CD4-positive, alpha-beta memory T cell (primary cell): Measurements from ENCODE around the gene EML6. TPM values are rescaled to one million over a fixed set of nuclear protein-coding genes. Genes with fewer than 3 reads are reported as not detected.

Source experiments
- CTCF ChIA-PET: fragments of 350-600 bp; sonication (Branson Sonifier 250); formaldehyde crosslinking; loops from one replicate; lab custom pipeline; 2021; ENCODE audit warnings: inconsistent platforms; ENCODE audit not compliant: partially characterized antibody; lab: Charles Lee
- POLR2A ChIA-PET: fragments of 350-600 bp; sonication (Branson Sonifier 250); formaldehyde crosslinking; loops from one replicate; lab custom pipeline; 2021; ENCODE audit not compliant: partially characterized antibody; lab: Charles Lee
- DNase-seq, 5 donors: peaks; one replicate each; pipeline versions ENCODE4 v3.0.0 to v3.0.0-alpha.2; 2020 to 2022; ENCODE audit warnings: mixed read lengths in 1 of 5
- H3K27ac ChIP-seq: one replicate; pipeline ENCODE4 v1.7.0; 2013; ENCODE audit warnings: low read depth, low read length
- H3K27me3 ChIP-seq: 2 replicates; pipeline ENCODE4 v1.7.0; 2013; ENCODE audit warnings: mild to moderate bottlenecking, low read length, moderate library complexity; ENCODE audit not compliant: insufficient read depth
- H3K36me3 ChIP-seq: 2 replicates; pipeline ENCODE4 v1.7.0; 2013; ENCODE audit warnings: mild to moderate bottlenecking, low read length, moderate library complexity; ENCODE audit not compliant: insufficient read depth
- H3K4me1 ChIP-seq: 2 replicates; pipeline ENCODE4 v1.7.0; 2013; ENCODE audit warnings: mild to moderate bottlenecking, low read length, moderate library complexity; ENCODE audit not compliant: insufficient read depth
- H3K4me3 ChIP-seq, 2 donors: one replicate each; pipeline ENCODE4 v1.7.0; 2013; ENCODE audit warnings: low read length in 2 of 2, mild to moderate bottlenecking in 1 of 2
- H3K9me3 ChIP-seq, 2 donors: one replicate each; pipeline ENCODE4 v1.7.0; 2013; ENCODE audit warnings: low read length in 2 of 2, control low read depth in 1 of 2; ENCODE audit not compliant: control insufficient read depth in 1 of 2
- H3K27ac Mint-ChIP-seq, 7 donors: one replicate each; pipeline ENCODE4 v1.8.0; 2020 to 2021; ENCODE audit warnings: mixed read lengths in 7 of 7, mild to moderate bottlenecking in 6 of 7, inconsistent platforms in 3 of 7, moderate library complexity in 3 of 7
- H3K27me3 Mint-ChIP-seq, 2 donors: one replicate each; pipeline ENCODE4 v1.8.0; 2020 to 2021; ENCODE audit warnings: mixed read lengths in 2 of 2
- H3K36me3 Mint-ChIP-seq, 2 donors: one replicate each; pipeline ENCODE4 v1.8.0; 2020 to 2021; ENCODE audit warnings: mixed read lengths in 2 of 2, inconsistent platforms in 1 of 2, mild to moderate bottlenecking in 1 of 2
- H3K4me1 Mint-ChIP-seq, 4 donors: one replicate each; pipeline ENCODE4 v1.8.0; 2020 to 2021; ENCODE audit warnings: mixed read lengths in 4 of 4, mild to moderate bottlenecking in 1 of 4
- H3K4me3 Mint-ChIP-seq, 8 donors: one replicate each; pipeline ENCODE4 v1.8.0; 2020 to 2021; ENCODE audit warnings: mixed read lengths in 8 of 8, mild to moderate bottlenecking in 7 of 8, moderate library complexity in 6 of 8, inconsistent platforms in 3 of 8
- H3K9me3 Mint-ChIP-seq, 8 donors: one replicate each; pipeline ENCODE4 v1.8.0; 2020 to 2021; ENCODE audit warnings: mixed read lengths in 8 of 8, mild to moderate bottlenecking in 5 of 8, inconsistent platforms in 3 of 8, moderate library complexity in 1 of 8
- intact Hi-C: fragments of 100-400 bp; cut with micrococcal nuclease; formaldehyde crosslinking; loops from one replicate; pipeline ENCODE4 v1.15.1; 2023
- polyA plus RNA-seq, 2 donors: library from polyadenylated mRNA; unstranded; fragments of 300-500 nt; fragmentation: Illumina TruSeq; gene quantifications; one replicate each; pipeline ENCODE4 v1.2.3, GENCODE V29; 2021
- total RNA-seq, 2 experiments: library from RNA; stranded (reverse); gene quantifications; one replicate each; pipeline ENCODE4 v1.2.3, GENCODE V29; 2021

EML6 gene
- total and polyA plus RNA-seq, 4 experiments from 2014 or later = 0.02 to 3.9 (median 1.8) TPM; not detected in 1

- Histone ChIP-seq H3K9me3 (no peaks in the 10 kb centered on the region), H3K36me3 (no peaks in the 10 kb centered on the region), H3K27ac (no peak overlapping the region), H3K4me1 (peaks cover 27% of the 10 kb centered on the region), H3K4me3 (no peak overlapping the region), H3K27me3 (no peaks in the 10 kb centered on the region)
- peaks cover 20 to 26% (median 22%) of the 10 kb centered on the region in 4 donors for H3K4me1 Mint-ChIP-seq
- H3K36me3 Mint-ChIP-seq = no peaks in the 10 kb centered on the region
- no peak overlapping the region for H3K4me3 Mint-ChIP-seq
- intact Hi-C loops = loop anchor here (5.0 kb wide), 2 partner anchors 111 to 151 kb away; partner anchors contain the start of gene RTN4
- no peaks in the 10 kb centered on the region for H3K9me3 Mint-ChIP-seq
- ChIA-PET POLR2A (no interaction called here), CTCF (interaction anchor here (0.6 to 5.3 kb wide), 6 partner anchors 10 to 818 kb away, joined by 3 to 84 read pairs (median 22); no protein-coding TSS in a partner anchor)
- no peak for DNase-seq
- no peaks in the 10 kb centered on the region for H3K27me3 Mint-ChIP-seq
- no peak overlapping the region for H3K27ac Mint-ChIP-seq
These were observed 177.9 kb downstream of the EML6 start for GRCh38 chr2:54901224-54901986.

GRCh38 chr2:54902763-54903162, 179.3 kb downstream of the EML6 start:
- no peaks in the 10 kb centered on the region for H3K27me3 Mint-ChIP-seq
- peaks cover 13 to 18% (median 15%) of the 10 kb centered on the region in 4 donors for H3K4me1 Mint-ChIP-seq
- DNase-seq = no peak
- Histone ChIP-seq H3K27ac (no peak overlapping the region), H3K27me3 (no peaks in the 10 kb centered on the region), H3K4me1 (peaks cover 19% of the 10 kb centered on the region), H3K9me3 (no peaks in the 10 kb centered on the region), H3K36me3 (no peaks in the 10 kb centered on the region), H3K4me3 (no peak overlapping the region)
- H3K27ac Mint-ChIP-seq = no peak overlapping the region
- H3K4me3 Mint-ChIP-seq = no peak overlapping the region
- H3K36me3 Mint-ChIP-seq = no peaks in the 10 kb centered on the region
- intact Hi-C loops = loop anchor here (5.0 kb wide), 2 partner anchors 110 to 150 kb away; partner anchors contain the start of gene RTN4
- H3K9me3 Mint-ChIP-seq = no peaks in the 10 kb centered on the region
- CTCF ChIA-PET = no interaction called here
- POLR2A ChIA-PET = no interaction called here

DNA sequence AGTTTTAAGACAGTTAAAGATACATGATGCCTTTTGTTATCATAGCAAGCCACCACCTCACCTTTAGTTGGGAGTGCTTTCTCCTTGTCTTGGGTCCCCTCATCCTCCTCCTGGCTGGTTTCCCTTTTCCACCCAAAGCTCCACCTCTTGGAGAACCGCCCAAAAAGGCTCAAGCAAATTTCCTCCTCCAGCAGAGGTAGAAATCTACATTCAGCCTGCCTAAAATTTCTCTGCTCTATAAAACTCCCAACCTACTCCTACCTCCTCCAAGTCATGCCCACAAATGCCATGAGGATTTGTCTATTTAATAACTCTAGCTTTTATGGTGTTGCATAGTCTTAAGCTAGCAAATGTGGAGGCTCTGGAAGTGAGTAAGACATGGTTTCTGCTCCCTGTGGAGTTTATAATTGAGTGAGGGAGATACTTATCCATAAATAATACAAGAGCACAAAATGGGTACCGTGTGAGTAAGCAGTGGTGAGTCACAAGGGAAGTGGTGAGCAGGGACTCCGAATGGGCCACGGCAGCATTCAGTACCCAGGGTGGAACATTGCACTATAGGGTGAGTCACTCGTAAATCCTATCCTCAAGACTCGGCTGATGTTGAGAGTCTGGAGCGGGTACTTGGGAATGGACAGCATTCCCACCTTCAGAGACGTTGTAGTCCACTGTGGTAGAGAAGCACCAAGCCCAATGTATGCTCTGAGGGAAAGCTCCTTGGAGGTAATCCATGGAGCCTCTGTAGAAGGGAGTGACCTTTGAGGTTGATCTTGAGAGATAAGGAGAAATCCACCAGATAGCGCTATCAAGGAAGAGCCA, 180.5 kb downstream of the EML6 start:
- CTCF ChIA-PET = no interaction called here
- H3K4me1 ChIP-seq = peaks cover 8% of the 10 kb centered on the region
- H3K27me3 ChIP-seq = no peaks in the 10 kb centered on the region
- H3K9me3 Mint-ChIP-seq = no peaks in the 10 kb centered on the region
- H3K36me3 ChIP-seq = no peaks in the 10 kb centered on the region
- peaks cover 1% of the 10 kb centered on the region in 2 donors for H3K27me3 Mint-ChIP-seq
- DNase-seq = peak; percentile 10 to 67 (median 32)
- H3K4me1 Mint-ChIP-seq = peaks cover 8 to 9% (median 9%) of the 10 kb centered on the region in 4 donors
- peak overlapping the region in 1 of 8 donors; percentile 0 for H3K4me3 Mint-ChIP-seq
- H3K36me3 Mint-ChIP-seq = no peaks in the 10 kb centered on the region
- no peak overlapping the region for H3K27ac ChIP-seq
- no peak overlapping the region for H3K4me3 ChIP-seq
- POLR2A ChIA-PET = interaction anchor here (1.2 kb wide), 1 partner anchor 62 kb away, joined by 4 read pairs; no protein-coding TSS in a partner anchor
- peak overlapping the region in 4 of 7 donors; percentile 31 to 70 (median 43) for H3K27ac Mint-ChIP-seq
- intact Hi-C loops = loop anchor here (5.0 kb wide), 2 partner anchors 108 to 148 kb away; partner anchors contain the start of gene RTN4
- no peaks in the 10 kb centered on the region for H3K9me3 ChIP-seq

GRCh38 chr2:54904836-54905235, 181.4 kb downstream of the EML6 start:
- H3K27me3 ChIP-seq = no peaks in the 10 kb centered on the region
- peaks cover 1% of the 10 kb centered on the region in 2 donors for H3K27me3 Mint-ChIP-seq
- no peaks in the 10 kb centered on the region for H3K9me3 ChIP-seq
- no peak overlapping the region for H3K4me3 Mint-ChIP-seq
- peak overlapping the region in 1 of 7 donors; percentile 31 for H3K27ac Mint-ChIP-seq
- H3K4me1 ChIP-seq = peaks cover 8% of the 10 kb centered on the region
- no peak overlapping the region for H3K4me3 ChIP-seq
- no peak overlapping the region for H3K27ac ChIP-seq
- no peaks in the 10 kb centered on the region for H3K9me3 Mint-ChIP-seq
- intact Hi-C loops = loop anchor here (5.0 kb wide), 2 partner anchors 107 to 147 kb away; partner anchors contain the start of gene RTN4
- H3K36me3 ChIP-seq = no peaks in the 10 kb centered on the region
- POLR2A ChIA-PET = interaction anchor here (1.2 kb wide), 1 partner anchor 61 kb away, joined by 4 read pairs; no protein-coding TSS in a partner anchor
- DNase-seq = no peak
- no peaks in the 10 kb centered on the region for H3K36me3 Mint-ChIP-seq
- peaks cover 8 to 9% (median 9%) of the 10 kb centered on the region in 4 donors for H3K4me1 Mint-ChIP-seq
- CTCF ChIA-PET = no interaction called here

- ChIA-PET POLR2A (no interaction called here), CTCF (interaction anchor here (1.5 kb wide), 1 partner anchor 9 kb away, joined by 4 read pairs; no protein-coding TSS in a partner anchor)
- no peaks in the 10 kb centered on the region for H3K27me3 ChIP-seq
- no peak for DNase-seq
- H3K4me1 ChIP-seq = peaks cover 8% of the 10 kb centered on the region
- Mint-ChIP-seq H3K4me1 (peaks cover 8 to 9% (median 9%) of the 10 kb centered on the region in 4 donors), H3K27ac (no peak overlapping the region), H3K36me3 (no peaks in the 10 kb centered on the region), H3K9me3 (no peaks in the 10 kb centered on the region), H3K4me3 (no peak overlapping the region), H3K27me3 (peaks cover 1 to 4% of the 10 kb centered on the region in 2 donors)
- no peak overlapping the region for H3K4me3 ChIP-seq
- no peak overlapping the region for H3K27ac ChIP-seq
- no peaks in the 10 kb centered on the region for H3K36me3 ChIP-seq
- intact Hi-C loops = no loop called here
- no peaks in the 10 kb centered on the region for H3K9me3 ChIP-seq
These were observed 183.3 kb downstream of the EML6 start for GRCh38 chr2:54906716-54907115.

DNA sequence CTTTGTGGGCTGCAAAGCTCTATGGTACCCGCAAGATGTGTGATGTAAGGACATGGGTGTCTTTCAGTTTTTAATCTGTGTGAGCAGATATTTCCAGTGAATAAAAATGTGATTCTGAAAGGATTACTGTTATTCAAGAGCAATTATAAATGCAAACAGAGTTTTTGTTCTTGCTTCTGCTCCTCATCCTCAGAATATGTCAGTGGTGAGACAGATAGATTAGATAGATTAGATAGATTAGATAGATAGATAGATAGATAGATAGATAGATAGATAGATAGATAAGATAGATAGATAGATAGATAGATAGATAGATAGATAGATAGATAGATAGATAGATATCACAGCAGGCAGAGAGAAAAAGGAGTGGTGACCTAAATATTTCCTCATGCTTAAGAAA, 184.2 kb downstream of the EML6 start:
- H3K4me1 Mint-ChIP-seq = peaks cover 8 to 9% (median 9%) of the 10 kb centered on the region in 4 donors
- Histone ChIP-seq H3K27ac (no peak overlapping the region), H3K4me3 (no peak overlapping the region), H3K4me1 (peaks cover 8% of the 10 kb centered on the region), H3K36me3 (no peaks in the 10 kb centered on the region), H3K9me3 (no peaks in the 10 kb centered on the region), H3K27me3 (no peaks in the 10 kb centered on the region)
- H3K9me3 Mint-ChIP-seq = no peaks in the 10 kb centered on the region
- no peak overlapping the region for H3K4me3 Mint-ChIP-seq
- peaks cover 1 to 4% of the 10 kb centered on the region in 2 donors for H3K27me3 Mint-ChIP-seq
- no peak overlapping the region for H3K27ac Mint-ChIP-seq
- ChIA-PET CTCF (interaction anchor here (1.1 kb wide), 1 partner anchor 8 kb away, joined by 3 read pairs; no protein-coding TSS in a partner anchor), POLR2A (no interaction called here)
- no peaks in the 10 kb centered on the region for H3K36me3 Mint-ChIP-seq
- intact Hi-C loops = no loop called here
- DNase-seq = no peak
